HL-60 (cell line): ENCODE results near the gene VAMP5.
A peak's percentile ranks its signal among the peaks of the same experiment; 100 is the strongest.

Source experiments
- DNase-seq, 2 experiments: peaks; one replicate each; pipeline ENCODE4 v3.0.0-alpha.2; 2010 to 2020; ENCODE audit warnings: low read depth in 1 of 2, low spot score in 1 of 2
- H3K27ac ChIP-seq: fragments of 250-450 bp; sonication (Bioruptor Pico); replicated peaks from 2 replicates; pipeline ENCODE4 v1.5.1; 2020; ENCODE audit warnings: mild to moderate bottlenecking, moderate library complexity
- H3K27me3 ChIP-seq: fragments of 250-450 bp; sonication (Bioruptor Pico); 2 replicates; pipeline ENCODE4 v1.5.1; 2021; ENCODE audit warnings: mild to moderate bottlenecking, moderate library complexity; ENCODE audit not compliant: insufficient read depth, poor library complexity, severe bottlenecking
- H3K4me3 ChIP-seq: replicated peaks from 2 replicates; pipeline ENCODE4 v1.5.1; 2011; ENCODE audit warnings: mild to moderate bottlenecking, control low read depth, low read length; ENCODE audit not compliant: insufficient read depth
- CTCF ChIP-seq: IDR thresholded peaks from one replicate; pipeline ENCODE4 v1.5.1; 2011; ENCODE audit warnings: low read length, control low read depth, inconsistent platforms; ENCODE audit not compliant: insufficient read depth
- GABPA ChIP-seq: IDR thresholded peaks from 2 replicates; pipeline ENCODE4 v1.6.1; 2012; ENCODE audit warnings: low read depth
- POLR2AphosphoS5 ChIP-seq: IDR thresholded peaks from 2 replicates; pipeline ENCODE4 v1.6.1; 2012; ENCODE audit warnings: low read depth
- REST ChIP-seq: IDR thresholded peaks from 2 replicates; pipeline ENCODE4 v1.6.1; 2012; ENCODE audit warnings: low read depth; ENCODE audit not compliant: insufficient replicate concordance
- SPI1 ChIP-seq: IDR thresholded peaks from 2 replicates; pipeline ENCODE4 v1.6.1; 2012; ENCODE audit warnings: low read depth, mild to moderate bottlenecking, borderline replicate concordance

VAMP5 gene

GRCh38 chr2:85541262-85541661 is 43.0 kb upstream of the VAMP5 start:
- Histone ChIP-seq H3K4me3 (peak overlapping the region; percentile 98), H3K27ac (peak overlapping the region; percentile 99), H3K27me3 (no peaks in the 10 kb centered on the region)
- TF ChIP-seq CTCF (no peak), REST (no peak)
- no peak for DNase-seq

GRCh38 chr2:85541753-85542457 is 42.3 kb upstream of the VAMP5 start:
- TF ChIP-seq REST, result no peak
- no peak for TF ChIP-seq POLR2AphosphoS5
- TF ChIP-seq GABPA, result no peak
- TF ChIP-seq CTCF, result no peak
- no peak for TF ChIP-seq SPI1
- H3K27ac ChIP-seq, result no peak overlapping the region; the same call in 1 of the 2 replicates
- DNase-seq, result peak in 1 of 2 experiments; percentile 48
- no peaks in the 10 kb centered on the region for H3K27me3 ChIP-seq
- H3K4me3 ChIP-seq, result peak overlapping the region; percentile 98

GRCh38 chr2:85542777-85543176 is 41.5 kb upstream of the VAMP5 start:
- Histone ChIP-seq H3K4me3 (no peak overlapping the region), H3K27me3 (no peaks in the 10 kb centered on the region), H3K27ac (no peak overlapping the region)
- TF ChIP-seq GABPA (no peak), REST (no peak), SPI1 (no peak), CTCF (no peak), POLR2AphosphoS5 (no peak)
- peak in 1 of 2 experiments; percentile 65 for DNase-seq
